Spleen (tissue), 11 donors: ENCODE results near the gene CMIP. TPM values are rescaled to one million over a fixed set of nuclear protein-coding genes. Genes with fewer than 3 reads are reported as not detected.

Source experiments
- DNase-seq: peaks from one replicate; pipeline ENCODE4 v3.0.0-alpha.2; 2020
- H3K27ac ChIP-seq, 8 donors: fragments of 200-600 bp; sonication (generic) in 7 of 8; 1 replicate in 4 of 8; 2 replicates in 4 of 8; pipeline versions ENCODE4 v1.5.0 to v1.8.0; 2016 to 2021; ENCODE audit warnings: inconsistent platforms in 4 of 8, mild to moderate bottlenecking in 4 of 8, moderate library complexity in 1 of 8
- H3K27me3 ChIP-seq, 7 donors: fragments of 200-600 bp; sonication (generic) in 6 of 7; replicated peaks in 1 of 7; 1 replicate in 4 of 7; 2 replicates in 3 of 7; pipeline versions ENCODE4 v1.5.0 to v1.8.0; 2016 to 2021; ENCODE audit warnings: inconsistent platforms in 3 of 7, mild to moderate bottlenecking in 1 of 7
- H3K36me3 ChIP-seq, 6 donors: fragments of 200-600 bp; sonication (generic) in 5 of 6; 1 replicate in 4 of 6; 2 replicates in 2 of 6; pipeline versions ENCODE4 v1.5.0 to v1.8.0; 2016 to 2021; ENCODE audit warnings: inconsistent platforms in 2 of 6
- H3K4me1 ChIP-seq, 6 donors: fragments of 200-600 bp; sonication (generic) in 5 of 6; 1 replicate in 3 of 6; 2 replicates in 3 of 6; pipeline versions ENCODE4 v1.5.0 to v1.8.0; 2016 to 2021; ENCODE audit warnings: inconsistent platforms in 3 of 6
- H3K4me3 ChIP-seq, 8 donors: fragments of 200-600 bp; sonication (generic) in 7 of 8; 1 replicate in 4 of 8; 2 replicates in 4 of 8; pipeline versions ENCODE4 v1.5.0 to v1.8.0; 2016 to 2021; ENCODE audit warnings: inconsistent platforms in 4 of 8, mild to moderate bottlenecking in 4 of 8, moderate library complexity in 2 of 8
- H3K9me3 ChIP-seq, 8 donors: fragments of 200-600 bp; sonication (generic) in 7 of 8; 1 replicate in 4 of 8; 2 replicates in 4 of 8; pipeline versions ENCODE4 v1.5.0 to v1.8.0; 2016 to 2021; ENCODE audit warnings: inconsistent platforms in 4 of 8
- POLR2A ChIP-seq, 3 donors: fragments of 450-650 bp; IDR thresholded peaks; one replicate each; pipeline ENCODE4 v1.5.1; 2017; ENCODE audit warnings: antibody characterized with exemption in 3 of 3, mild to moderate bottlenecking in 1 of 3
- POLR2AphosphoS5 ChIP-seq, 3 donors: sonication (generic); formaldehyde crosslinking; IDR thresholded peaks; one replicate each; pipeline ENCODE4 v1.5.1; 2017; ENCODE audit warnings: antibody characterized with exemption in 3 of 3
- WGBS, 5 donors: extraction: QIAGEN DNeasy Blood & Tissue Kit in 3 of 5; methylation state at CpG; one replicate each; pipeline versions ENCODE4 v1.1.5 to v1.1.7; 2013 to 2018; 5-methylcytosine and 5-hydroxymethylcytosine counted together
- intact Hi-C: fragments of 100-400 bp; cut with DNase I; formaldehyde crosslinking; loops from one replicate; pipeline ENCODE4 v1.15.0; 2023; ENCODE audit warnings: low total_unique reads
- polyA plus RNA-seq, 3 donors: library from polyadenylated mRNA; stranded (reverse); fragments of 200-250 nt; gene quantifications; one replicate each; pipeline ENCODE4 v1.2.1, GENCODE V29; 2013
- total RNA-seq, 7 donors: library from RNA; depleted of rRNA in 3 of 7; stranded (reverse); fragments of >200 nt in 3 of 7; fragmentation: NEBNext Ultra II Directional in 4 of 7; extraction: Animal tissue kit (Norgen Biotek cat#: 25700) in 4 of 7; gene quantifications; one replicate each; pipeline versions ENCODE4 v1.1.0 to v1.2.1, GENCODE V29; 2016 to 2021
- TF ChIP-seq, protein P1 (sequence below), 11 experiments: fragments of 200-600 bp in 7 of 11; fragments of 450-650 bp in 4 of 11; sonication (generic) in 4 of 11; IDR thresholded peaks in 8 of 11; conservative IDR thresholded peaks in 3 of 11; 1 replicate in 7 of 11; 2 replicates in 4 of 11; pipeline versions ENCODE4 v1.4.0 to v1.8.0; 2016 to 2021; ENCODE audit warnings: antibody characterized with exemption in 11 of 11, inconsistent platforms in 4 of 11, mild to moderate bottlenecking in 1 of 11
- donor health status: healthy with polysubstance abuse.
- donor health status: DM: no; HTN: no; CAD: no; lungs with moderate emphysema.
- donor health status: DM: no; HTN: no; CAD: no.
- donor health status: Bipolar disorder and iron deficiency.
- donor health status: healthy.
- donor health status: DM: no; HTN: no; CAD: no.
- donor health status: DM: yes; HTN: yes; CAD: no.

Gene CMIP
- total and polyA plus RNA-seq, 10 donors, result 6.0 to 107 (median 63.6) TPM

- Histone ChIP-seq H3K4me1 (peaks cover 0 to 19% (median 8%) of the 10 kb centered on the region in 6 donors), H3K27me3 (no peaks in the 10 kb centered on the region), H3K4me3 (no peak overlapping the region), H3K27ac (no peak overlapping the region), H3K9me3 (no peaks in the 10 kb centered on the region), H3K36me3 (peaks cover 0 to 13% (median 0%) of the 10 kb centered on the region in 6 donors)
- WGBS, 5 donors, result 80 to 94% (median 83%) methylated on average over 8 to 9 of the region's 9 CpGs
- TF ChIP-seq, protein P1, sequence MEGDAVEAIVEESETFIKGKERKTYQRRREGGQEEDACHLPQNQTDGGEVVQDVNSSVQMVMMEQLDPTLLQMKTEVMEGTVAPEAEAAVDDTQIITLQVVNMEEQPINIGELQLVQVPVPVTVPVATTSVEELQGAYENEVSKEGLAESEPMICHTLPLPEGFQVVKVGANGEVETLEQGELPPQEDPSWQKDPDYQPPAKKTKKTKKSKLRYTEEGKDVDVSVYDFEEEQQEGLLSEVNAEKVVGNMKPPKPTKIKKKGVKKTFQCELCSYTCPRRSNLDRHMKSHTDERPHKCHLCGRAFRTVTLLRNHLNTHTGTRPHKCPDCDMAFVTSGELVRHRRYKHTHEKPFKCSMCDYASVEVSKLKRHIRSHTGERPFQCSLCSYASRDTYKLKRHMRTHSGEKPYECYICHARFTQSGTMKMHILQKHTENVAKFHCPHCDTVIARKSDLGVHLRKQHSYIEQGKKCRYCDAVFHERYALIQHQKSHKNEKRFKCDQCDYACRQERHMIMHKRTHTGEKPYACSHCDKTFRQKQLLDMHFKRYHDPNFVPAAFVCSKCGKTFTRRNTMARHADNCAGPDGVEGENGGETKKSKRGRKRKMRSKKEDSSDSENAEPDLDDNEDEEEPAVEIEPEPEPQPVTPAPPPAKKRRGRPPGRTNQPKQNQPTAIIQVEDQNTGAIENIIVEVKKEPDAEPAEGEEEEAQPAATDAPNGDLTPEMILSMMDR (IDR thresholded peaks at IDR 0.05 in 8 of 11, conservative IDR thresholded peaks at IDR 0.05 in 3 of 11), result no peak
- TF ChIP-seq POLR2AphosphoS5 (IDR thresholded peaks at IDR 0.05) (no peak), POLR2A (IDR thresholded peaks at IDR 0.05) (no peak)
- DNase-seq, result no peak
- intact Hi-C loops, result no loop called here
Observed at GRCh38 chr16:81578636-81579413, 134.2 kb downstream of the CMIP start.

GRCh38 chr16:81581107-81581506 is 136.5 kb downstream of the CMIP start:
- intact Hi-C loops, result no loop called here
- TF ChIP-seq, protein P1 (IDR thresholded peaks at IDR 0.05 in 8 of 11, conservative IDR thresholded peaks at IDR 0.05 in 3 of 11), result no peak
- TF ChIP-seq POLR2AphosphoS5 (IDR thresholded peaks at IDR 0.05) (no peak), POLR2A (IDR thresholded peaks at IDR 0.05) (no peak)

DNA sequence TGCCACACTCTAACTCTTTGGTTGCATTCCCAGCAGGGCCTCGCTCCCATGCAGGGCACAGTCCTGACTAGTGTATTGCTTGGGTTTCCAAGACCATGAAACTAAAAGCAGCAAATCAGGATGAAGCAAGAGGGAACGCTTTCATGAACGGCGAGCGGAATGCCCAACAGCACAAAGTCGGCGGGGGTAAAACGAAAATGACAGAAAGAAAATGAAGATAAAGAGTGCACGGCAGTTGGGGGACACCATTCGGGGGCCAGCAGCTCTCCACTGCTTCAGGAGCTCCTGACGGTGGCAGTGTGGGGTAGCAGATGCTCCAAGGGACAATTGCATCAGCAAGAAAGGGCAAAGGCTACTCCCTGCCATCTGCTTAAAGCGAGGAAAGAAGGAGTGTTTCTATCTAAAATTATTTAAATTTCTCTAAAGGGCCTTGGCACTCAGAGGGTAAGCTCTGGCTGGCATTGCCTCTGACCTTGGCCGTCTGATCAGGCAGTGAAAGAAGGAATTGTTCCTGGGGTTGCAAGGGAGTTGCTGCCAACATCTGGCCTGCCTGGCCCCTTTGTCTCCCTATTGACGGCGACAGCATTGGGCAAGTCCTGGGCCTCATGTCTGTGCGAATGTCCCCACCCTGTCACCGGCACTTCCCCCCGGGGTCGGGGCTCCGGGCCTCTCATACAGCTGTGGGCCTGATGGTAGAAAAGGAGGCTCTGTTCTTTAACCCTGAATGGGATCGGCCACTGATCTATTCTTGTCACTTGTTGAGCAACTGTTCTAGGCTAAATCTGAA is 138.2 kb downstream of the CMIP start:
- Histone ChIP-seq H3K4me1 (peaks cover 0 to 21% (median 9%) of the 10 kb centered on the region in 6 donors), H3K4me3 (no peak overlapping the region), H3K27me3 (no peaks in the 10 kb centered on the region), H3K27ac (peak overlapping the region in 6 of 8 donors; percentile 20 to 59 (median 41)), H3K9me3 (no peaks in the 10 kb centered on the region), H3K36me3 (peaks cover 0 to 30% (median 0%) of the 10 kb centered on the region in 6 donors)
- DNase-seq, result no peak
- intact Hi-C loops, result no loop called here
- TF ChIP-seq, protein P1 (IDR thresholded peaks at IDR 0.05 in 8 of 11, conservative IDR thresholded peaks at IDR 0.05 in 3 of 11), result peak in 4 of 11 experiments; percentile 5 to 32 (median 24)
- TF ChIP-seq POLR2A (IDR thresholded peaks at IDR 0.05) (no peak), POLR2AphosphoS5 (IDR thresholded peaks at IDR 0.05) (peak in 2 of 3 donors; percentile 47 to 55)
- WGBS, 5 donors, result 62 to 79% (median 69%) methylated on average over 21 of the region's 21 CpGs

More at GRCh38 chr16:81581107-81581506, 136.5 kb downstream of the CMIP start:
- Histone ChIP-seq H3K27me3 (no peaks in the 10 kb centered on the region), H3K4me3 (no peak overlapping the region), H3K4me1 (peaks cover 0 to 21% (median 9%) of the 10 kb centered on the region in 6 donors), H3K36me3 (peaks cover 0 to 25% (median 0%) of the 10 kb centered on the region in 6 donors), H3K9me3 (no peaks in the 10 kb centered on the region), H3K27ac (no peak overlapping the region)
- WGBS, 5 donors, result 86 to 95% (median 93%) methylated on average over 12 of the region's 12 CpGs
- no peak for DNase-seq
